Measurements from ENCODE around the gene CHKA.
"Not testable (repeated sequence)": the region's sequence is repeated elsewhere in the genome, so short reads cannot be mapped to it uniquely, and the experiment has no call there.

Gene CHKA

GRCh38 chr11:68115285-68115684 is 5.9 kb downstream of the CHKA start:
- no peak for DNase-seq

DNA sequence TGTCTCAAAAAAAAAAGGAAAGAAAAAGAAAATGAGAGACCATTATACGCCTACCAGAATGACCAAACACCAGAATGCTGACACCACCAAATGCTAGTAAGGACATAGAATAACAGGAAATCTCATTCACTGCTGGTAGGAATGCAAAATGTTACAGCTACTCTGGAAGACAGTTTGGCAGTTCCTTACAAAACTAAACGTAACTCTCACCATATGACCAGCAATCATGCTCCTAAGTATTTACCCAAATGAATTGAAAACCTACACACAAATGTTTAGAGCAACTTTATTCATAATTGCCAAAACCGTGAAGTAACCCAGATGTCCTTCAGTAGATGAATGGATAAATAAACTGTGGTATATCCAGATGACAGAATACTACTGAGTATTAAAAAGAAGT is 7.2 kb downstream of the CHKA start:
- DNase-seq, result no peak

DNA sequence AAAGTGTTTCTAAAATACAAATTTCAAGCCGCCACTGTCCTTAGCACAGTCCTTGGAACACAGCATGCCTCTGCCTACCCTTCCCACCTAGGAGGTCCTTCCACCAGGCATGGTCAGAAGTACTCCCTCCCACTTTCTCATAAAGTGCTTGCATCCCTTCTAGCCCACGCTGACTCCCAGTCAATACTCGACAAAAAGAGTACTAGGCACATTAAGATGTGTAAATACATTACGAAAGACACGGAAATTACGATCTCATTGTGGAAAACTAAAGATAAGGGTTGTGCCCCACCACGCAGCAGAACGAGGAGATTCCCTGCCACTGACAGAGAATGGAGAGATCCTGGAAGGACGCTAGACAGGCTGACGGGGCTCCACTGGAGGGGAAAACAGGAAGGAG is 13.5 kb downstream of the CHKA start:
- no peak for DNase-seq

DNA sequence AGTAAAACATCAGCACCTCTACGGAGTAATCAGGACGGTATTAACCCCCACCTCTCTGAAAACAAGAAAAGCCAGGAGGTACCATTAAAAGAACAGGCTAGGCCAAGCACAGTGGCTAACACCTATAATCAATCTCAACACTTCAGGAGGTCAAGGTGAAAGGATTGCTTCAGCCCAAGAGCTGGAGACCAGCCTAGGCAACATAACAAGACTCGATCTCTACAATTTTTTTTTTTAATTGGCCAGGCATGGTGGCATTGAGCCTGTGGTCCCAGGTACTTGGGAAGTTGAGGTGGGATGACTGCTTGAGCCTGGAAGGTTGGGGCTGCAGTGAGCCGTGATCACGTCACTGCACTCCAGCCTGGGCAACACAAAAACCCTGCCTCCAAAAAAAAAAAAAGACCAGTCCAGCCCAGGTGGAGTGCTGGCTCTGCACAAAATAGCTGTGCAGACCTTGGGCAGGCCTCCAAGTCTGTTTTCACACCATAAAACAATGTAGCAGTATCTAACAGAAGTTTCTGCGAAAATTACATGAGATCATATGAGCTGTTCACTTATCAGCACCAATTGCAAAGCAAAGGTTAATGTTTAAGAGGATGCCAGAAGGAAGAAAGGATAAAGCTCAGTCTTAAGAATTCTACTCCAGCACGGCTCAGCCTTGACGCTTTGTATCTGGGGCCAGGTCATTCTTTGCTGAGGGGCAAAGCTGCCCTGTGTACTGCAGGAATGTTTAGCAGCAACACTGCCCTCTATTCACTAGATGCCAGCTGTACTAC is 14.8 kb downstream of the CHKA start:
- no peak for DNase-seq

DNA sequence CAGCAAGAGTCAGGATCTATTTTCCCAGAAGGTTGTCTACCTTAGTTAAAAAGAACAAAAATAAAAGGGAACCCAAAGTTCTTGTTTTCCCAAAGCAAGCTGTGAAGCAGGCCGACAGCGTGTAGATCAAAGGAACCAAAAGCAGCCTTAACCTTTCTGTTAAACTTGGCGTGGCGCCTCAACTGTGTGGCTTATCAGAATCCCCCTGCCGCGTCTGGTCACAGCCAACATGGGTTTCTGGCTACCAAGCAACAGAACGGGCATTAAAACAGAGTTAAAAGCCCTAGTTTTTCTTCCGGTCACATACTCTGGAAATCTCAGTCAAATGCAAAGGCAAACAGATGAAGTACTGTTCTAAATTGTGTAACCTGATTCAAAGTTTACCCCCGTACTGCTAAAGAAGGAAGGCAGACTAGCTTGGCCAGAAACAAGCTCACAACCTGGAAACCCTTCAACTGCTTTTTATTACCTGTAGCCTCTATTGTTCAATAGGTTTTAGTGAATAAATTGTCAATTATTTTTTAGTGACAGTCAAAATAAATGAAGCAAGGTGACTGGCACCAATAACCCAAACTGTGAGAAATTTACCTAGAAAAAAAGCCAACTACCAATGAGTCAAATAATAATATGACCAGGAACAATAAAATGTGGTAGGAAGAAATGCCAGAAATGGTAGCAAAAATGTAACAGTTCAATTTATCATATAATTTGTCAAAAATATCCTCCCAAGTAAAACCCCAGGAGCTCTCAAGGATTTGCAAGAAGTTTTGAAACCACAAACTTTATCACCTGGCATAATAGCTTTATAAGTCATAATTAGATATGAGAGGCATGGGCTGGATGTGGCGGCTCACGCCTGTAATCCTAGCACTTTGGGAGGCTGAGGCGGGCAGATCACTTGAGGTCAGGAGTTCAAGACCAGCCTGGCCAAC is 21.4 kb downstream of the CHKA start:
- peak; percentile 36 for DNase-seq

- DNase-seq, result no peak
Observed at GRCh38 chr11:68099057-68099456, 22.1 kb downstream of the CHKA start.

GRCh38 chr11:68096962-68097361 is 24.2 kb downstream of the CHKA start:
- no peak for DNase-seq

GRCh38 chr11:68093565-68093964 is 27.6 kb downstream of the CHKA start:
- no peak for DNase-seq

GRCh38 chr11:68092946-68093345 is 28.2 kb downstream of the CHKA start:
- not testable (repeated sequence) for DNase-seq

DNA sequence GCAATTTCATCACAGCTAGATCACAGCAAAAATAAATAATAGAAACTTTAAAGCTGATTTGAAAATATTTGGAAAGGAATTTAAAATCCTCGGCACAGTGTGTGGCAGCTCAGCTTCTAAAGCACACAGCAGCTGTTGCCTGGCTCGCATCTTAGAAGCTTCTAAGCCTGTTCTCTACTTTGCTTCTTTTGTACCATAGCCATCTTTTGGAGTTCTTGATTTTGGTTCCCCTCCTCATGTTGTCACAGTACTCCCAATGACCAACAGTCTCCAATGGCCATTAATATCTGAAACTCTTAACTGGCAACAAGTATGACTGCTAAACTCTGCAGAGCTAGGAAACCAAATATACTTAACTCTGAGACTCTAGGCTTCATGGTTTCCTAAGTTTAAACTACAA is 28.8 kb downstream of the CHKA start:
- DNase-seq, result no peak

DNA sequence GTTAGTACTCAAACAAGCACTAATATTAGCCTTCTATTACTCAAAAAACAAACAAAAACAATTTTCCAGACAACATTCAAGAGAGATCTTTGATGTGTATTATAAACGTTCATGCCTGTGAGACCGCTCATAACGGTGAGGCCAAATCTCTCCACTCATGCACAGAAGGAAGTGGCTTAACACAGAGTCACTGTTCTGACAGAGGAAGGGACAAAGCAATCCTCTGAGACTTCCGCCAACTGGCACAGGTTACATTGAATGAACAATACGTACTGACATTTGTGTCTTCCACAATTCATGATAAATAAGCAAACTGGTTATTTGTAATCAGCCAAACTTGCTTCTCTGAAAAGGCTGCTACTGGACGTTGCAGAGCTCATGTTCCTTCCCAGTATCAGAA is 30.5 kb downstream of the CHKA start:
- no peak for DNase-seq

GRCh38 chr11:68090287-68090686 is 30.9 kb downstream of the CHKA start:
- no peak for DNase-seq

DNA sequence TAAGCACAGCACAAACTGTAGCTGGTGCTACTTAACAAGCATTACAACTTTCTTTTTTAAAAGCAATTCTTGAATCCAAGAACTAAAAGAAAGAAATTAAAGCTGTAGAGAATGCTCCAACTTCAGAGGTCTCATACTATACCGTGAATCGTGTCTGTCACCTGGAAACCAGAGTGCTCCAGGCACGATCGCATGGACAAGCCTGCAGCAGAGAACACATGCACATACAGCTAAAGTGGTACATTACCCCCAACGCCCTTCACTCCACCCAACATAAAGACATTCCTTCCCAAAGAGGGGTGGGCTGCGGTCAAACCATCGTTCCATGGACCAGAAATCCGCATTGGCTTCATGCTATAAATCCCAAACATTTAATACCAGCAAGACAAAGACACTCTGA is 31.5 kb downstream of the CHKA start:
- DNase-seq, result no peak

DNA sequence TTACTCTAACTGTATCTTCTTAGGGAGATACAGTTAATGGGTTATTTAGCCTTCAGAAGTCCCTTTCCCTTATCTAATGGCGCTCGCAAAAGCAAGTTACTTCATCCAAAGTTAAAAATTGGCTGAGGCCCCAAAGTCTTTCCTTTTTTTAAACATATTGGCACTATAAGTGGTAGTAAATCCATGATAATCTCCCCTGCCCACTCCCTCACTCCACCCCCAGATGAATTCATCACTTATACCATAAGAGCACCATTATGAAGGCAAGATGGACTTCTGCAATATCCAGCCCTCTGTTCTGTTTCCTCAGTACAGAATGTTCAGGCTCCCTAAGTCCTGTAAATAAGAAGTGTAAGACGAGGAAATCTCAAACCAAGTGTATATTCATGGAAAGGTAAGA is 37.7 kb downstream of the CHKA start:
- DNase-seq, result no peak

DNA sequence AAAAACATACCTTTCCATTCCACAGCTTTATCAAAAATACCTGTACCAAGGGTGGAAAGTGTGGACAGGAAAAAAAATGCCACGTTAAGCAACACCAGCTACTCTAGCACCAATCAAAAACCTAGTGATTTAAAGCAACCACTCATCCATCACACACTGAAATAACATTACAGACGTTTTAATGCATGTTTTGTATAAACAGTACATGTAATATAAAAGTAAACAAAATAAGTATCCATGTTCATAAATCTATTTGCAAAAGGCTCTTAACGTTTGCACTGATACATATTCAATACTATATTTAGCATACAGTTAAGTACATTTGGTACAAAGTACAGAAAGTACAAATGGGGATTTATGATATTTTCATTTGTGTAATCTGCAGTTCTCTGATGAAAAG is 38.7 kb downstream of the CHKA start:
- DNase-seq, result no peak

DNA sequence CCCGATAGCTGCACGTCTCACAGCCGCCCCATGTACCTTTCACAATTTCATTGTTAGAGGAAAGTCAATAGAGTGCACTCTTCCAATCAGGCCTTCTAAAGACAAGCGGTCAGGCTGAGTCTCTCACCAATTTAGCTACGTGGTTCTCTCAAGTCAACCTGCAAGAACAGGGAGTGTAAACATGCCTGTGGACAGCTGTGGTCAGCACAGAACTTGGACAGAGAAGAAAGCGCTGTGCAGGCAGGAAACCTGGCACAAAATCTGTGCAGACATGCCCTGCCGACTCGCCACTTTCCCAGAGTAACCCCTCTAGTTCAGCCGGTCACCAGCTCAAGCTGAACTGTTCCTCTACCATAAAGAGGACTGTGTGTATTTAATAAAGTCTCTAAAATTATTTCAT is 39.5 kb downstream of the CHKA start:
- DNase-seq, result no peak

- no peak for DNase-seq
Observed at GRCh38 chr11:68080860-68081259, 40.3 kb downstream of the CHKA start.

- no peak for DNase-seq
Observed at GRCh38 chr11:68077617-68078582, 43.3 kb downstream of the CHKA start.

DNA sequence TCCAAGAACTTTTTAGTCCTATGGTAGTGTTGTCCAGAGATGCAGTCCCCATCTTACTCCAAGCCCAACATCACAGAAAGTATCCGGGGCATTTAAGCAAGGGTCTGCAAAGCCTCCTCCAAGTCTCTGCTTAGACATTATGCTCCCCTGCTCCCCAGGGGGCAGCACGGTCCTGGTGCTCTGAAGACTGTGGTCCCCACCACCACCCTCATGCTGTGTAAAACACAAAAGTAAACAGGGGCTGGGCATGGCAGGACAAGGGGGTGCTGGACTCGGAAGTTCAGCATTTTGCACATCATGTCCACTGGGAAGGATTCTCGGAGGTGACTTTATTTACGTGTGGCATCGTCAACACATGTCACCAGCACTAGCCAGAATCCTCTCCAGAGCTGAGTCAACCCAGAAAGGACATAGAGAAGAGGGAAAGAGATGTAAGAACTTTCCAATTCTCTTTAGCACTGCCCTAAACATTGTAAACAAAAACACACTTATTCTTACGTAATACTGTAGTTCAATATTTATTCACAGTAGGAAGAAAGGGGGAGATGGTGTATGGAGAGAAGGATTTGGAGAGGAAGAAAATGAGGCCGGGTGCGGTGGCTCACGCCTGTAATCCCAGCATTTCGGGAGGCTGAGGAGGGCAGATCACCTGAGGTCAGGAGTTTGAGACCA is 44.7 kb downstream of the CHKA start:
- no peak for DNase-seq

- no peak for DNase-seq
Observed at GRCh38 chr11:68074584-68075352, 46.4 kb downstream of the CHKA start.

DNA sequence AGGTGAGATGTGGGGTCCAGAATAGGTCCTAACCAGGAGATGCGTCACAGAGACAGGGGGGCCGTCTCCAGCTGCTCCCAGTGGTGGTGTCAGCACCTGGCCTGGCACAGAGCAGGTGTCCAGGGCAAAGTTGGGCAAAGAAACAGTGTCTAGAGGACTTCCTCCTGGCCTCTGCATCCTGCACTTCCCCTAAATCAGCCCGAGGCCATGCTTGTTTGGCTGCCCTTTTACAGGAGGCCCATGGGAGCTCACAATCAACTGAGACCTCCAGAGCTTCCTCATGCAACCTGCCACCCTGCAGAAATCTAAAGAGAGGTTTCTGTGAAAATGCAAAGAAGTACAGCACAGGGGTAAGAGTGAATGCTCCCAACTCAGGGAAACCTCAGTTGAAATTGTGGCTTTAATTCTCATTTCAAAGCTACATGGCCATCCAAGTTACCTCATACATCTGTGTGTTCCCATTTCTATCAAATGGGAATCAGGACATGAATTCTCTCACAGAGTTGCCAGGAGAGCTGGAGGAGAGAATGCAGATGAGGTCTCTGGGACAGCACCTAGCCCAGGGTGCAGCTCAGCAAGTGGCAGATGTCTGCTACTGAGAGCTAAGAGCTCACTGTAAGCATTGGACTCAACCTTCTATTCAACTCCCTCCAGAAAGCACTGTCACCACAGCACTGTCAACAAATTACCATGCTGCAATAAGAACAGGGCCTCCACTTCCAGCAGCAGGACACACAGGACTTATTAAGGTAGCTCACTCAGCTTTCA is 49.7 kb downstream of the CHKA start:
- DNase-seq, result no peak

All from activated T-cell treated with anti-CD3 and anti-CD28 coated beads, Interleukin-2, amount 50 U/mL, for 1 hour (primary cell).